ENCODE results near the gene HSD17B14.
"Not testable (repeated sequence)": the region's sequence is repeated elsewhere in the genome, so short reads cannot be mapped to it uniquely, and the experiment has no call there.

The HSD17B14 gene

DNA sequence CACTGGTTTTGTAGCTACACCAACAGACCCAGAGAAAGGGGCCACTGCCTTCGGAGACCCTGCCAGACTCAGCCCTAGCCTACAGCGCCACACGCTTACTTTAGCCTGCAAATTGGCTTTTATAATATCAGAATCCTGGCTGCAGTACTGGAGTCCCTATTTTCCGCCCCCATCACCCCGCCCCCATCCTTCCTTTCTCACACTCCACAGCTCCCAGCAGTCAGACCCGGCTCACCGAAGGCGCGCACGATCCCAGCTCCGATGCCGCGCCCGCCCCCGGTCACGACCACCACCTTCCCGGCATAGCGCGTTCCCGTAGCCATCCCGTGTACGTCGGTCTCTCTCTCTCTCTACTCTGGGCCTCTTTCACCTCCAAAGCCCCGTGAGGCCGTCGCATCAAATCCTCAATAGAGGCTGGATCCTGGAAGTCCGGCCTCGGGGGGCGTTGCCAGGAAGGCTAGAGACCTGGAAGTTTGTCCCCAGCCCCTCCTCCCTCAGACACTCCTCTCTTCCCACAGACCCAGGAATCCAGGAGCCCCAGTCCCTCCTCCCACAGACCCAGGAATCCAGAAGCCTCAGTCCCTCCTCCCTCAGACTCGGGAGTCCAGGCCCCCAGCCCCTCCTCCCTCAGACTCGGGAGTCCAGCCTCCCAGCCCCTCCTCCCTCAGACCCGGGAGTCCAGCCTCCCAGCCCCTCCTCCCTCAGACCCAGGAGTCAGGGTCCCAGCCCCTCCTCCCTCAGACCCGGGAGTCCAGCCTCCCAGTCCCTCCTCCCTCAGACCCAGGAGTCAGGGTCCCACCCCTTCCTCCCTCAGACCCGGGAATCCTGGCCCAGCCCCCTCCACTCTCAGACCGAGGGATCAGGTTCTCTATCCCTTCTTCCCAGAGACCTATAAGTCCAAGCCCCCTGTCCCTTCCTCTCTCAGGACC lies at the start of gene HSD17B14:
TSS of gene HSD17B14 (minus strand) at position 403 of the 929 bp plus-strand sequence. CDS start at position 323, 80 bp downstream.
- Histone ChIP-seq H3K4me1 (ENCODE audit: control insufficient read depth, low read depth, low read length) (no peaks in the 10 kb centered on the region), H3K27me3 (ENCODE audit: control insufficient read depth, insufficient read depth, low read length) (no peaks in the 10 kb centered on the region), H3K4me3 (ENCODE audit: low read length) (peak within 1 kb of the TSS; percentile 53), H3K9ac (ENCODE audit: low read length) (peak within 1 kb of the TSS; percentile 26), H3K36me3 (ENCODE audit: control insufficient read depth, low read depth, low read length) (no peaks in the 10 kb centered on the region), H3K27ac (ENCODE audit: low read length) (peak within 1 kb of the TSS; percentile 15), H3K9me3 (ENCODE audit: control insufficient read depth, low read depth, low read length) (no peaks in the 10 kb centered on the region)

DNA sequence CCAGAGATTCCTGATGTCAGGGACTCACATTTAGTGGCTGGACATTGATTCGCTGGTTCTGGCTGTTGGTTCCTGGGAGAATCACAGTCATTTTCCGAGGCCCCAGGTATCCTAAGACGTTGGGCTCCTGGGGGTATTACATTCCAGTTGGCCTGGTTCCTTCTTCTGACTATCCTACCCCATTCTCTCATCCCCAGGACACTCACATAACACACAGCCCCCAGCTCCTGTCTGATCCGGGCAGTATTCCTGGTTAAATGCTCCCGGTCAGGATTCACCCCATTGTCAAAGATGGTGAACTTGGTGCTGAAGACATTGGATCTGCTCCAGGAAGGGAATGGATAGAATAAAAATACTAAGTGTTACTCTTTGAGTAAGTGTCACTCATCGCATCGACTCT lies 47.4 kb upstream of the HSD17B14 start:
- H3K27me3 ChIP-seq (ENCODE audit: control insufficient read depth, insufficient read depth, low read length) = no peaks in the 10 kb centered on the region
- no peaks in the 10 kb centered on the region for H3K36me3 ChIP-seq (ENCODE audit: control insufficient read depth, low read depth, low read length)
- no peak overlapping the region for H3K4me3 ChIP-seq (ENCODE audit: low read length)
- no peak overlapping the region for H3K27ac ChIP-seq (ENCODE audit: low read length)
- peaks cover 6% of the 10 kb centered on the region for H3K4me1 ChIP-seq (ENCODE audit: control insufficient read depth, low read depth, low read length)
- H3K9me3 ChIP-seq (ENCODE audit: control insufficient read depth, low read depth, low read length) = no peaks in the 10 kb centered on the region
- no peak overlapping the region for H3K9ac ChIP-seq (ENCODE audit: low read length)

GRCh38 chr19:48881741-48882657 lies 45.7 kb upstream of the HSD17B14 start:
- Histone ChIP-seq H3K4me1 (ENCODE audit: control insufficient read depth, low read depth, low read length) (peaks cover 6% of the 10 kb centered on the region), H3K9ac (ENCODE audit: low read length) (no peak overlapping the region), H3K27me3 (ENCODE audit: control insufficient read depth, insufficient read depth, low read length) (no peaks in the 10 kb centered on the region), H3K4me3 (ENCODE audit: low read length) (no peak overlapping the region), H3K36me3 (ENCODE audit: control insufficient read depth, low read depth, low read length) (no peaks in the 10 kb centered on the region), H3K27ac (ENCODE audit: low read length) (no peak overlapping the region), H3K9me3 (ENCODE audit: control insufficient read depth, low read depth, low read length) (no peaks in the 10 kb centered on the region)

DNA sequence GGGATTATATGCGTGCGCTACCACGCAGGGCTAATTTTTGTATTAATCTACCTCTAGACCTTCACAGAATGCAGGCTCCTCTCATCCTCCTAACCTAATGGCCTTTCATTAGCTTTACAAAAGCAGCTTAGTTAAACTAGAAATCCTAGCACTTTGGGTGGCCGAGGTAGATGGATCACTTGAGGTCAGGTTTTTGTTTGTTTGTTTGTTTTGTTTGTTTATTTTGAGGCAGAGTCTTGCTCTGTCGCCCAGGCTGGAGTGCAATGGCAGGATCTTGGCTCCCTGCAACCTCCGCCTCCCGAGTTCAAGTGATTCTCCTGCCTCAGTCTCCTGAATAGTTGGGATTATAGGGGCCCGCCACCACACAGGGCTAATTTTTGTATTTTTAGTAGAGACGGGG lies 43.4 kb upstream of the HSD17B14 start:
- not testable (repeated sequence) for H3K4me1 ChIP-seq (ENCODE audit: control insufficient read depth, low read depth, low read length)

DNA sequence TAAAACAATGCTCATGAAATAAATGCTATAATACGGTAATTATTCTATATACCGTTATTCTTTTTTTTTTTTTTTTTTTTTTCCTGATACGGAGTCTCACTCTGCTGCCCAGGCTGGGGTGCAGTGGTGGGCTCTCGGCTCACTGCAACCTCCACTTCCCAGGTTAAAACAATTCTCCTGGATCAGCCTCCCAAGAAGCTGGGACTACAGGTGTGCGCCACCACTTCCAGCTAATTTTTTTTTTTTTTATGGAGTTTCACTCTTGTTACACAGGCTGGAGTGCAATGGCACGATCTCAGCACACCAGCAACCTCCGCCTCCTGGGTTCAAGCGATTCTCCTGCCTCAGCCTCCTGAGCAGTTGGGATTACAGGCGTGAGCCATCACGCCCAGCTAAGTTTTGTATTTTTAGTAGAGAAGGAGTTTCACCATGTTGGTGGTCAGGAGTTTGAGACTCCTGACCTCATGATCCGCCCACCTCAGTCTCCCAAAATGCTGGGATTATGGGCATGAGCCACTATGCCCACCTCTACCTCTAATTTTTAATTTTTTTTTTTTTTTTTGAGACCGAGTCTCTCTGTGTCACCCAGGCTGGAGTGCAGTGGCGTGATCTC lies 42.8 kb upstream of the HSD17B14 start:
- Histone ChIP-seq H3K9ac (ENCODE audit: low read length) (no peak overlapping the region), H3K4me3 (ENCODE audit: low read length) (no peak overlapping the region), H3K9me3 (ENCODE audit: control insufficient read depth, low read depth, low read length) (no peaks in the 10 kb centered on the region), H3K36me3 (ENCODE audit: control insufficient read depth, low read depth, low read length) (peaks cover 20% of the 10 kb centered on the region), H3K27ac (ENCODE audit: low read length) (no peak overlapping the region), H3K4me1 (ENCODE audit: control insufficient read depth, low read depth, low read length) (peaks cover 6% of the 10 kb centered on the region), H3K27me3 (ENCODE audit: control insufficient read depth, insufficient read depth, low read length) (no peaks in the 10 kb centered on the region)

More for the DNA sequence above, 43.4 kb upstream of the HSD17B14 start:
- not testable (repeated sequence) for H3K4me3 ChIP-seq (ENCODE audit: low read length); H3K27me3 ChIP-seq (ENCODE audit: control insufficient read depth, insufficient read depth, low read length); H3K27ac ChIP-seq (ENCODE audit: low read length); H3K9ac ChIP-seq (ENCODE audit: low read length); H3K9me3 ChIP-seq (ENCODE audit: control insufficient read depth, low read depth, low read length)
- peaks cover 14% of the 10 kb centered on the region for H3K36me3 ChIP-seq (ENCODE audit: control insufficient read depth, low read depth, low read length)

- H3K27me3 ChIP-seq (ENCODE audit: control insufficient read depth, insufficient read depth, low read length) = no peaks in the 10 kb centered on the region
- no peak overlapping the region for H3K9ac ChIP-seq (ENCODE audit: low read length)
- H3K4me1 ChIP-seq (ENCODE audit: control insufficient read depth, low read depth, low read length) = peaks cover 8% of the 10 kb centered on the region
- peaks cover 27% of the 10 kb centered on the region for H3K36me3 ChIP-seq (ENCODE audit: control insufficient read depth, low read depth, low read length)
- H3K9me3 ChIP-seq (ENCODE audit: control insufficient read depth, low read depth, low read length) = no peaks in the 10 kb centered on the region
- H3K27ac ChIP-seq (ENCODE audit: low read length) = no peak overlapping the region
- H3K4me3 ChIP-seq (ENCODE audit: low read length) = no peak overlapping the region
Measured at GRCh38 chr19:48878196-48879024, 42.1 kb upstream of the HSD17B14 start.

- H3K27me3 ChIP-seq (ENCODE audit: control insufficient read depth, insufficient read depth, low read length) = no peaks in the 10 kb centered on the region
- peaks cover 29% of the 10 kb centered on the region for H3K36me3 ChIP-seq (ENCODE audit: control insufficient read depth, low read depth, low read length)
- H3K4me1 ChIP-seq (ENCODE audit: control insufficient read depth, low read depth, low read length) = peaks cover 12% of the 10 kb centered on the region
- H3K9me3 ChIP-seq (ENCODE audit: control insufficient read depth, low read depth, low read length) = no peaks in the 10 kb centered on the region
- no peak overlapping the region for H3K4me3 ChIP-seq (ENCODE audit: low read length)
- H3K27ac ChIP-seq (ENCODE audit: low read length) = no peak overlapping the region
- no peak overlapping the region for H3K9ac ChIP-seq (ENCODE audit: low read length)
Measured at GRCh38 chr19:48877855-48878195, 41.5 kb upstream of the HSD17B14 start.

GRCh38 chr19:48876043-48876981 lies 40.0 kb upstream of the HSD17B14 start:
- not testable (repeated sequence) for H3K9ac ChIP-seq (ENCODE audit: low read length); H3K4me1 ChIP-seq (ENCODE audit: control insufficient read depth, low read depth, low read length); H3K9me3 ChIP-seq (ENCODE audit: control insufficient read depth, low read depth, low read length); H3K4me3 ChIP-seq (ENCODE audit: low read length); H3K27ac ChIP-seq (ENCODE audit: low read length); H3K27me3 ChIP-seq (ENCODE audit: control insufficient read depth, insufficient read depth, low read length)
- H3K36me3 ChIP-seq (ENCODE audit: control insufficient read depth, low read depth, low read length) = peaks cover 29% of the 10 kb centered on the region

- Histone ChIP-seq H3K27ac (ENCODE audit: low read length) (no peak overlapping the region), H3K4me1 (ENCODE audit: control insufficient read depth, low read depth, low read length) (peaks cover 6% of the 10 kb centered on the region), H3K27me3 (ENCODE audit: control insufficient read depth, insufficient read depth, low read length) (no peaks in the 10 kb centered on the region), H3K4me3 (ENCODE audit: low read length) (no peak overlapping the region), H3K9ac (ENCODE audit: low read length) (no peak overlapping the region), H3K9me3 (ENCODE audit: control insufficient read depth, low read depth, low read length) (no peaks in the 10 kb centered on the region), H3K36me3 (ENCODE audit: control insufficient read depth, low read depth, low read length) (peaks cover 29% of the 10 kb centered on the region)
Measured at GRCh38 chr19:48874303-48875135, 38.2 kb upstream of the HSD17B14 start.
